BE2C (cell line): ENCODE data around the gene SEMA6B.
A peak's percentile ranks its signal among the peaks of the same experiment; 100 is the strongest.

Experiments used
- DNase-seq: peaks from one replicate; pipeline ENCODE4 v3.0.0-alpha.2; 2020
- H3K27me3 ChIP-seq: fragments of 250-450 bp; sonication (Bioruptor Pico); 2 replicates; pipeline ENCODE4 v1.5.1; 2020; ENCODE audit warnings: mild to moderate bottlenecking
- H3K36me3 ChIP-seq: fragments of 250-450 bp; sonication (Bioruptor Pico); 2 replicates; pipeline ENCODE4 v1.5.1; 2020; ENCODE audit warnings: mild to moderate bottlenecking
- H3K4me1 ChIP-seq: fragments of 250-450 bp; sonication (Bioruptor Pico); 2 replicates; pipeline ENCODE4 v1.5.1; 2020
- H3K4me3 ChIP-seq: 2 replicates; pipeline ENCODE4 v1.5.1; 2011; ENCODE audit warnings: low read depth, low read length
- H3K9me3 ChIP-seq: fragments of 250-450 bp; sonication (Bioruptor Pico); 2 replicates; pipeline ENCODE4 v1.5.1; 2020
- CTCF ChIP-seq: IDR thresholded peaks from 2 replicates; pipeline ENCODE4 v1.5.1; 2012; ENCODE audit warnings: mild to moderate bottlenecking, low read depth, low read length

The SEMA6B gene

GRCh38 chr19:4503132-4503824 lies 56.2 kb downstream of the SEMA6B start:
- Histone ChIP-seq H3K4me1 (no peaks in the 10 kb centered on the region), H3K27me3 (no peaks in the 10 kb centered on the region), H3K9me3 (no peaks in the 10 kb centered on the region), H3K36me3 (peaks cover 30% of the 10 kb centered on the region), H3K4me3 (no peak overlapping the region)
- TF ChIP-seq CTCF: no peak
- peak; percentile 77 for DNase-seq

- Histone ChIP-seq H3K9me3 (no peaks in the 10 kb centered on the region), H3K4me3 (no peak overlapping the region), H3K4me1 (no peaks in the 10 kb centered on the region), H3K36me3 (peaks cover 37% of the 10 kb centered on the region), H3K27me3 (no peaks in the 10 kb centered on the region)
- no peak for TF ChIP-seq CTCF
- no peak for DNase-seq
Measured at GRCh38 chr19:4502282-4503131, 57.0 kb downstream of the SEMA6B start.

GRCh38 chr19:4501691-4502090 lies 57.8 kb downstream of the SEMA6B start:
- Histone ChIP-seq H3K9me3 (no peaks in the 10 kb centered on the region), H3K36me3 (peaks cover 41% of the 10 kb centered on the region), H3K4me1 (no peaks in the 10 kb centered on the region), H3K4me3 (no peak overlapping the region), H3K27me3 (no peaks in the 10 kb centered on the region)
- TF ChIP-seq CTCF: no peak
- no peak for DNase-seq

GRCh38 chr19:4500841-4501591 lies 58.5 kb downstream of the SEMA6B start:
- Histone ChIP-seq H3K4me3 (no peak overlapping the region), H3K27me3 (no peaks in the 10 kb centered on the region), H3K9me3 (no peaks in the 10 kb centered on the region), H3K36me3 (peaks cover 46% of the 10 kb centered on the region), H3K4me1 (no peaks in the 10 kb centered on the region)
- TF ChIP-seq CTCF: no peak
- no peak for DNase-seq

- Histone ChIP-seq H3K4me1 (no peaks in the 10 kb centered on the region), H3K9me3 (no peaks in the 10 kb centered on the region), H3K27me3 (no peaks in the 10 kb centered on the region), H3K36me3 (peaks cover 48% of the 10 kb centered on the region), H3K4me3 (no peak overlapping the region)
- no peak for DNase-seq
- TF ChIP-seq CTCF: no peak
Measured at GRCh38 chr19:4499855-4500254, 59.6 kb downstream of the SEMA6B start.
